ENCODE measurements around the gene GRIK4. TPM values are rescaled to one million over a fixed set of nuclear protein-coding genes. Genes with fewer than 3 reads are reported as not detected.

GRIK4 gene
- total RNA-seq, 1 donor from 2014 or later = 2.2 TPM

- H3K27ac Mint-ChIP-seq = no peak overlapping the region
Observed at GRCh38 chr11:120681434-120682331, 170.1 kb downstream of the GRIK4 start.

DNA sequence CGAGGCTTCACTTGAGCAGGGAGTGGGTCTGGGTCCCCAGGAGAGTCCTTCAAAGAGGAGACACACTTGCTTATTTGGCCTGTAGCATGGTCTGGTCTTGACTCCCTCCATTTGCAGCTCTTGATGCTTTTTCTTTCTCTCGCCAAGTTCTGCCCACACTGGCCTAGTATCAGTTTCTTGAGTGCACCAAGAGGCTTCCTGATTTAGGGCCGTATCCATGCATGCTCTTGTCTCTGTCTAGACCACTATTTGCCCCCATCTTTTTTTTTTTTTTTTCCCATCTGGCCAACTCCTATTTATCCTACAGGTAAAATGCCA is 170.7 kb downstream of the GRIK4 start:
- H3K27me3 Mint-ChIP-seq (ENCODE audit: low read depth) = peaks cover 70% of the 10 kb centered on the region
- H3K4me3 Mint-ChIP-seq = no peak overlapping the region
- H3K27ac Mint-ChIP-seq = no peak overlapping the region
- H3K36me3 Mint-ChIP-seq = no peaks in the 10 kb centered on the region
- TF ChIP-seq, protein P1, sequence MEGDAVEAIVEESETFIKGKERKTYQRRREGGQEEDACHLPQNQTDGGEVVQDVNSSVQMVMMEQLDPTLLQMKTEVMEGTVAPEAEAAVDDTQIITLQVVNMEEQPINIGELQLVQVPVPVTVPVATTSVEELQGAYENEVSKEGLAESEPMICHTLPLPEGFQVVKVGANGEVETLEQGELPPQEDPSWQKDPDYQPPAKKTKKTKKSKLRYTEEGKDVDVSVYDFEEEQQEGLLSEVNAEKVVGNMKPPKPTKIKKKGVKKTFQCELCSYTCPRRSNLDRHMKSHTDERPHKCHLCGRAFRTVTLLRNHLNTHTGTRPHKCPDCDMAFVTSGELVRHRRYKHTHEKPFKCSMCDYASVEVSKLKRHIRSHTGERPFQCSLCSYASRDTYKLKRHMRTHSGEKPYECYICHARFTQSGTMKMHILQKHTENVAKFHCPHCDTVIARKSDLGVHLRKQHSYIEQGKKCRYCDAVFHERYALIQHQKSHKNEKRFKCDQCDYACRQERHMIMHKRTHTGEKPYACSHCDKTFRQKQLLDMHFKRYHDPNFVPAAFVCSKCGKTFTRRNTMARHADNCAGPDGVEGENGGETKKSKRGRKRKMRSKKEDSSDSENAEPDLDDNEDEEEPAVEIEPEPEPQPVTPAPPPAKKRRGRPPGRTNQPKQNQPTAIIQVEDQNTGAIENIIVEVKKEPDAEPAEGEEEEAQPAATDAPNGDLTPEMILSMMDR (IDR thresholded peaks at IDR 0.05; ENCODE audit: unreplicated experiment) = no peak
- no peaks in the 10 kb centered on the region for H3K4me1 Mint-ChIP-seq
- H3K9me3 Mint-ChIP-seq = no peaks in the 10 kb centered on the region
- DNase-seq (ENCODE audit: low spot score in 2 of 2, unreplicated experiment in 2 of 2) = no peak

More at GRCh38 chr11:120681434-120682331, 170.1 kb downstream of the GRIK4 start:
- no peak overlapping the region for H3K4me3 Mint-ChIP-seq
- H3K9me3 Mint-ChIP-seq = no peaks in the 10 kb centered on the region
- H3K36me3 Mint-ChIP-seq = no peaks in the 10 kb centered on the region
- H3K4me1 Mint-ChIP-seq = no peaks in the 10 kb centered on the region
- DNase-seq (ENCODE audit: low spot score in 2 of 2, unreplicated experiment in 2 of 2) = no peak
- H3K27me3 Mint-ChIP-seq (ENCODE audit: low read depth) = peaks cover 68% of the 10 kb centered on the region
- TF ChIP-seq, protein P1 (IDR thresholded peaks at IDR 0.05; ENCODE audit: unreplicated experiment) = no peak

DNA sequence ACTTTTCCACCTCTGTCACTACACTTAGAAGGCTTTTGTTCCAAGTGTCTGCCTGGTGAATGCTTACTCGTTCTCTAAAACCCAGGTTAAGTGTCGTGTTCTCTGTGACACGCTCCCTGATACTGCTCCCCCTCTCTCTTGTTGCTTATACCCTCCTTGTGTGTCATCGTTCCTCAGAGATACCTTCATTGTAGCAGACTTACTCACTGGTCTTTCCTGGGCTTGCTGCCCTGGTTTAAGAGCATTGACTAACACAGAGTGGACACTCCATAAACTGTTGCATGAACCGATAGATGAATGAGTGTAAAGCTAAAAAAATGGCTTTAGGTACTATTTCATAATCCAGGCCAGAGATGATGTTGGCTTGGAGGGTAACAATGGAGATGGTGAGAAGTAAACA is 171.3 kb downstream of the GRIK4 start:
- Mint-ChIP-seq H3K4me1 (no peaks in the 10 kb centered on the region), H3K4me3 (no peak overlapping the region), H3K27ac (no peak overlapping the region), H3K27me3 (ENCODE audit: low read depth) (peaks cover 71% of the 10 kb centered on the region), H3K9me3 (no peaks in the 10 kb centered on the region), H3K36me3 (no peaks in the 10 kb centered on the region)
- no peak for DNase-seq (ENCODE audit: low spot score in 2 of 2, unreplicated experiment in 2 of 2)
- TF ChIP-seq, protein P1 (IDR thresholded peaks at IDR 0.05; ENCODE audit: unreplicated experiment) = no peak

DNA sequence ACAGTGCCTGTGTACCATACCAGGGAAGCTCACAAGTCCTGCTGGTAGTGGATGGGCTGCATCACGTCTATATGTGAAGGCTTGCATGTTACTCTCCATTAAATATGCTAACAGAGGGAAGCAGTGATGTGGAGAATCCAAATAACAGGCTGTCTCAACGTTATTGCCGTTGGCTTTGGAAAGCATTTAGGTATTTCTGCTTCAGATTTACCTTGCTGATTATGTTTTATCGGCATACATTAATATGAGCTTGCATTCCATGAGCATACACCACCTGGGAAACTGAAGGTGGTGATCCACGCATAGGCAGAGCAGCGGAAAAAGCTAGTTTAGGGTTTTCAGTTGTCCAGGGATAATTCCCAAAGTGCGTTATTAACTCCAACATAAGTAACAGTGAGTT is 175.0 kb downstream of the GRIK4 start:
- Mint-ChIP-seq H3K4me3 (no peak overlapping the region), H3K36me3 (no peaks in the 10 kb centered on the region), H3K9me3 (no peaks in the 10 kb centered on the region), H3K27me3 (ENCODE audit: low read depth) (peaks cover 68% of the 10 kb centered on the region), H3K27ac (no peak overlapping the region), H3K4me1 (peaks cover 12% of the 10 kb centered on the region)
- TF ChIP-seq, protein P1 (IDR thresholded peaks at IDR 0.05; ENCODE audit: unreplicated experiment) = no peak
- no peak for DNase-seq (ENCODE audit: low spot score in 2 of 2, unreplicated experiment in 2 of 2)

DNA sequence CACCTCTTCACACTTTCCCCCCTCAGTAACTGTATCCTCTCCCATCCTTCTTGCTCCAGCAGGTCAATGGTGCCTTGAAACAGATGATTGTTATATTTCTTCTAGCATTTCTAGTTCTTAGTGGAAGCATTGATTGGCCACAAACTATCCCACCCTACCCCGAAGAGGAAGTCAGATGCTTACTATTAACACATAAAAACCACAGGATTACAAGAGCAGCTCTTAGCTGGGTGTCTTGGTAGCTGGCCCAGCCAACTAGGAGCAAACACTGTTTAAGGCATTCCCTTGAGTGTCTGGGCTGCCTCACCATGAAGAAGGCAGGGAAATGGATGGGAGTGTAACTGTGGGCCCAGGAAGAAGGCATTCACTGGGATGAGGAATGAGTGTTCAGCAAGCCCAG is 176.6 kb downstream of the GRIK4 start:
- Mint-ChIP-seq H3K36me3 (no peaks in the 10 kb centered on the region), H3K4me1 (peaks cover 12% of the 10 kb centered on the region), H3K9me3 (no peaks in the 10 kb centered on the region), H3K27ac (no peak overlapping the region), H3K27me3 (ENCODE audit: low read depth) (peaks cover 62% of the 10 kb centered on the region), H3K4me3 (no peak overlapping the region)
- no peak for DNase-seq (ENCODE audit: low spot score in 2 of 2, unreplicated experiment in 2 of 2)
- TF ChIP-seq, protein P1 (IDR thresholded peaks at IDR 0.05; ENCODE audit: unreplicated experiment) = no peak

Measured in mesothelial cell of epicardium (in vitro differentiated cells).